ENCODE measurements around the gene GALNT15. TPM values are rescaled to one million over a fixed set of nuclear protein-coding genes. Genes with fewer than 3 reads are reported as not detected.

The GALNT15 gene
- total and polyA plus RNA-seq, 2 donors (not counting 1 experiment from before 2014, with no cell fraction given): 10.7 to 37.7 TPM

- Histone ChIP-seq H3K27ac (ENCODE audit: insufficient read depth, low read length) (no peak overlapping the region), H3K4me2 (ENCODE audit: extremely low read depth, insufficient read depth, low read length) (no peak overlapping the region)
- TF ChIP-seq CTCF (conservative IDR thresholded peaks at IDR 0.05 in 1 of 2, IDR thresholded peaks at IDR 0.05 in 1 of 2; ENCODE audit: low read depth in 1 of 2, low read length in 2 of 2) (no peak), EZH2 (IDR thresholded peaks at IDR 0.05; ENCODE audit: low read length, missing control alignments) (no peak)
These were observed 8.1 kb downstream of the GALNT15 start for GRCh38 chr3:16182612-16183011.

GRCh38 chr3:16183082-16183481 lies 8.6 kb downstream of the GALNT15 start:
- H3K4me1 ChIP-seq (ENCODE audit: control insufficient read depth, extremely low read depth, insufficient read depth, low read length): peaks cover 32% of the 10 kb centered on the region
- no peak overlapping the region for H3K4me2 ChIP-seq (ENCODE audit: extremely low read depth, insufficient read depth, low read length)
- no peak overlapping the region for H3K4me3 ChIP-seq (replicated peaks in 1 of 4; ENCODE audit: control extremely low read depth in 1 of 4, insufficient read depth in 1 of 4, low read depth in 3 of 4, low read length in 4 of 4)
- peak overlapping the region; percentile 48 for H3K27ac ChIP-seq (ENCODE audit: insufficient read depth, low read length)
- H3K27me3 ChIP-seq (ENCODE audit: control insufficient read depth, insufficient read depth, low read length): no peaks in the 10 kb centered on the region
- H3K79me2 ChIP-seq (ENCODE audit: control insufficient read depth, insufficient read depth, low read length): no peaks in the 10 kb centered on the region
- H4K20me1 ChIP-seq (ENCODE audit: control insufficient read depth, extremely low read depth, insufficient read depth, low read length): no peaks in the 10 kb centered on the region
- no peak for DNase-seq (ENCODE audit: low read depth in 2 of 2)
- no peaks in the 10 kb centered on the region for H3K36me3 ChIP-seq (ENCODE audit: control insufficient read depth, insufficient read depth, low read length)
- H3K9ac ChIP-seq (ENCODE audit: insufficient read depth, low read length): no peak overlapping the region
- TF ChIP-seq CTCF (conservative IDR thresholded peaks at IDR 0.05 in 1 of 2, IDR thresholded peaks at IDR 0.05 in 1 of 2; ENCODE audit: low read depth in 1 of 2, low read length in 2 of 2) (no peak), EZH2 (IDR thresholded peaks at IDR 0.05; ENCODE audit: low read length, missing control alignments) (no peak)
- H2AFZ ChIP-seq (ENCODE audit: low read length): no peak overlapping the region
- H3K9me3 ChIP-seq (ENCODE audit: control insufficient read depth, insufficient read depth, low read depth, low read length): no peaks in the 10 kb centered on the region

More at GRCh38 chr3:16182612-16183011, 8.1 kb downstream of the GALNT15 start:
- Histone ChIP-seq H3K9ac (ENCODE audit: insufficient read depth, low read length) (no peak overlapping the region), H4K20me1 (ENCODE audit: control insufficient read depth, extremely low read depth, insufficient read depth, low read length) (no peaks in the 10 kb centered on the region), H3K36me3 (ENCODE audit: control insufficient read depth, insufficient read depth, low read length) (no peaks in the 10 kb centered on the region), H3K9me3 (ENCODE audit: control insufficient read depth, insufficient read depth, low read depth, low read length) (no peaks in the 10 kb centered on the region), H2AFZ (ENCODE audit: low read length) (no peak overlapping the region), H3K4me1 (ENCODE audit: control insufficient read depth, extremely low read depth, insufficient read depth, low read length) (peaks cover 34% of the 10 kb centered on the region), H3K79me2 (ENCODE audit: control insufficient read depth, insufficient read depth, low read length) (no peaks in the 10 kb centered on the region), H3K4me3 (replicated peaks in 1 of 4; ENCODE audit: control extremely low read depth in 1 of 4, insufficient read depth in 1 of 4, low read depth in 3 of 4, low read length in 4 of 4) (no peak overlapping the region), H3K27me3 (ENCODE audit: control insufficient read depth, insufficient read depth, low read length) (no peaks in the 10 kb centered on the region)
- no peak for DNase-seq (ENCODE audit: low read depth in 2 of 2)

- H3K4me3 ChIP-seq (replicated peaks in 1 of 4; ENCODE audit: control extremely low read depth in 1 of 4, insufficient read depth in 1 of 4, low read depth in 3 of 4, low read length in 4 of 4): no peak overlapping the region
- H3K4me1 ChIP-seq (ENCODE audit: control insufficient read depth, extremely low read depth, insufficient read depth, low read length): peaks cover 27% of the 10 kb centered on the region
- no peaks in the 10 kb centered on the region for H3K9me3 ChIP-seq (ENCODE audit: control insufficient read depth, insufficient read depth, low read depth, low read length)
- H3K36me3 ChIP-seq (ENCODE audit: control insufficient read depth, insufficient read depth, low read length): no peaks in the 10 kb centered on the region
- H2AFZ ChIP-seq (ENCODE audit: low read length): no peak overlapping the region
- no peak for TF ChIP-seq CTCF (conservative IDR thresholded peaks at IDR 0.05 in 1 of 2, IDR thresholded peaks at IDR 0.05 in 1 of 2; ENCODE audit: low read depth in 1 of 2, low read length in 2 of 2)
- no peak for TF ChIP-seq EZH2 (IDR thresholded peaks at IDR 0.05; ENCODE audit: low read length, missing control alignments)
- peak overlapping the region; percentile 48 for H3K27ac ChIP-seq (ENCODE audit: insufficient read depth, low read length)
- H3K27me3 ChIP-seq (ENCODE audit: control insufficient read depth, insufficient read depth, low read length): no peaks in the 10 kb centered on the region
- H3K9ac ChIP-seq (ENCODE audit: insufficient read depth, low read length): no peak overlapping the region
- H3K4me2 ChIP-seq (ENCODE audit: extremely low read depth, insufficient read depth, low read length): no peak overlapping the region
- no peaks in the 10 kb centered on the region for H3K79me2 ChIP-seq (ENCODE audit: control insufficient read depth, insufficient read depth, low read length)
- H4K20me1 ChIP-seq (ENCODE audit: control insufficient read depth, extremely low read depth, insufficient read depth, low read length): no peaks in the 10 kb centered on the region
- peak; percentile 94 for DNase-seq (ENCODE audit: low read depth in 2 of 2)
These were observed 9.3 kb downstream of the GALNT15 start for GRCh38 chr3:16183601-16184270.

Measured in fibroblast of lung (primary cell).